H1 (cell line): ENCODE results near the gene CALM1. TPM values are rescaled to one million over a fixed set of nuclear protein-coding genes. Genes with fewer than 3 reads are reported as not detected.
A peak's percentile ranks its signal among the peaks of the same experiment; 100 is the strongest.

Experiments used
- BACH1 ChIP-seq: IDR thresholded peaks from 2 replicates; pipeline ENCODE4 v1.6.1; 2012; ENCODE audit warnings: low read length, improper control_type of control experiment
- CHD2 ChIP-seq: IDR thresholded peaks from 2 replicates; pipeline ENCODE4 v1.6.1; 2012; ENCODE audit warnings: low read length, improper control_type of control experiment
- CREB1 ChIP-seq: IDR thresholded peaks from 2 replicates; pipeline ENCODE4 v1.6.1; 2012; ENCODE audit warnings: inconsistent platforms
- EZH2 ChIP-seq: fragments of 200-600 bp; sonication (generic); IDR thresholded peaks from 2 replicates; pipeline ENCODE4 v1.7.1; 2012; ENCODE audit warnings: low read depth, mild to moderate bottlenecking, moderate library complexity, low read length, inconsistent platforms; ENCODE audit not compliant: severe bottlenecking
- GABPA ChIP-seq: IDR thresholded peaks from 2 replicates; pipeline ENCODE4 v1.6.1; 2011; ENCODE audit warnings: mild to moderate bottlenecking, low read length, moderate library complexity, borderline replicate concordance; ENCODE audit not compliant: insufficient read depth
- GTF2F1 ChIP-seq: IDR thresholded peaks from 2 replicates; pipeline ENCODE4 v1.6.1; 2012; ENCODE audit warnings: low read depth, low read length, improper control_type of control experiment, borderline replicate concordance
- HDAC2 ChIP-seq, 2 experiments: fragments of 300-600 bp in 1 of 2; sonication (generic) in 1 of 2; IDR thresholded peaks; 2 replicates each; pipeline ENCODE4 v1.6.1; 2011 to 2012; ENCODE audit warnings: low read depth in 2 of 2, low read length in 2 of 2, mild to moderate bottlenecking in 2 of 2, moderate library complexity in 2 of 2, borderline replicate concordance in 1 of 2, inconsistent platforms in 1 of 2
- JUND ChIP-seq: IDR thresholded peaks from 2 replicates; pipeline ENCODE4 v1.6.1; 2011; ENCODE audit warnings: mild to moderate bottlenecking, improper control_type of control experiment, low read length
- KDM1A ChIP-seq: fragments of 200-600, 300-600 bp; sonication (generic); IDR thresholded peaks from 2 replicates; pipeline ENCODE4 v1.7.1; 2016; ENCODE audit warnings: mild to moderate bottlenecking, low read length, borderline replicate concordance
- KDM5A ChIP-seq: fragments of 200-600 bp; IDR thresholded peaks from 2 replicates; pipeline ENCODE4 v1.7.1; 2012; ENCODE audit warnings: mild to moderate bottlenecking, low read length, inconsistent platforms, mixed read lengths
- MAFK ChIP-seq: IDR thresholded peaks from 2 replicates; pipeline ENCODE4 v1.6.1; 2012; ENCODE audit warnings: low read depth, mild to moderate bottlenecking, improper control_type of control experiment, low read length
- NRF1 ChIP-seq: IDR thresholded peaks from 2 replicates; pipeline ENCODE4 v1.6.1; 2011; ENCODE audit warnings: mild to moderate bottlenecking, low read depth, low read length, improper control_type of control experiment
- PHF8 ChIP-seq: fragments of 200-600 bp; sonication (generic); conservative IDR thresholded peaks from 2 replicates; pipeline ENCODE4 v1.7.1; 2012; ENCODE audit warnings: low read depth, mild to moderate bottlenecking, inconsistent platforms, low read length, moderate library complexity
- POLR2A ChIP-seq, 2 experiments: IDR thresholded peaks; 1 replicate in 1 of 2; 2 replicates in 1 of 2; pipeline ENCODE4 v1.6.1; 2011; ENCODE audit warnings: low read depth in 2 of 2, low read length in 2 of 2, mild to moderate bottlenecking in 2 of 2; ENCODE audit errors: control extremely low read depth in 1 of 2
- SAP30 ChIP-seq: fragments of 300-600 bp; sonication (generic); IDR thresholded peaks from 2 replicates; pipeline ENCODE4 v1.7.1; 2012; ENCODE audit warnings: low read length, moderate library complexity, mild to moderate bottlenecking, inconsistent platforms; ENCODE audit not compliant: insufficient read depth, insufficient replicate concordance
- SIN3A ChIP-seq, 2 experiments: IDR thresholded peaks in 1 of 2; conservative IDR thresholded peaks in 1 of 2; 2 replicates each; pipeline ENCODE4 v1.6.1; 2011 to 2012; ENCODE audit warnings: low read length in 2 of 2, improper control_type of control experiment in 1 of 2, low read depth in 1 of 2, mild to moderate bottlenecking in 1 of 2
- SP1 ChIP-seq: IDR thresholded peaks from 2 replicates; pipeline ENCODE4 v1.6.1; 2011; ENCODE audit warnings: low read depth, low read length
- SP4 ChIP-seq: IDR thresholded peaks from 2 replicates; pipeline ENCODE4 v1.6.1; 2012; ENCODE audit warnings: low read length, inconsistent platforms
- SRF ChIP-seq: IDR thresholded peaks from 2 replicates; pipeline ENCODE4 v1.6.1; 2011; ENCODE audit warnings: mild to moderate bottlenecking, low read depth, low read length, moderate library complexity
- ZNF274 ChIP-seq: IDR thresholded peaks from 2 replicates; pipeline ENCODE4 v1.7.0; 2012; ENCODE audit warnings: low read length, borderline replicate concordance; ENCODE audit errors: extremely low read depth
- polyA plus RNA-seq, 7 experiments: library from polyadenylated mRNA; depleted of rRNA in 3 of 7; stranded (reverse) in 5 of 7; unstranded in 2 of 7; fragments of >200 nt in 5 of 7; fragments of 200-250 nt in 2 of 7; gene quantifications; 1 replicate in 5 of 7; 2 replicates in 1 of 7; 4 replicates in 1 of 7; pipeline versions ENCODE4 v1.2.1 to v1.2.3, GENCODE V29; 2011 to 2013; ENCODE audit warnings: missing spikeins in 2 of 7, mixed read lengths in 2 of 7
- total RNA-seq: library from RNA; stranded (reverse); fragmentation: NEBNext Ultra II Directional; extraction: Animal tissue kit (Norgen Biotek cat#: 25700); gene quantifications from 2 replicates; pipeline ENCODE4 v1.2.1, GENCODE V29; 2021

CALM1 gene
- total and polyA plus RNA-seq, 2 of the 8 experiments (the other 6 are each of a cell fraction or from before 2014, with no cell fraction given) = 285 to 422 TPM

DNA sequence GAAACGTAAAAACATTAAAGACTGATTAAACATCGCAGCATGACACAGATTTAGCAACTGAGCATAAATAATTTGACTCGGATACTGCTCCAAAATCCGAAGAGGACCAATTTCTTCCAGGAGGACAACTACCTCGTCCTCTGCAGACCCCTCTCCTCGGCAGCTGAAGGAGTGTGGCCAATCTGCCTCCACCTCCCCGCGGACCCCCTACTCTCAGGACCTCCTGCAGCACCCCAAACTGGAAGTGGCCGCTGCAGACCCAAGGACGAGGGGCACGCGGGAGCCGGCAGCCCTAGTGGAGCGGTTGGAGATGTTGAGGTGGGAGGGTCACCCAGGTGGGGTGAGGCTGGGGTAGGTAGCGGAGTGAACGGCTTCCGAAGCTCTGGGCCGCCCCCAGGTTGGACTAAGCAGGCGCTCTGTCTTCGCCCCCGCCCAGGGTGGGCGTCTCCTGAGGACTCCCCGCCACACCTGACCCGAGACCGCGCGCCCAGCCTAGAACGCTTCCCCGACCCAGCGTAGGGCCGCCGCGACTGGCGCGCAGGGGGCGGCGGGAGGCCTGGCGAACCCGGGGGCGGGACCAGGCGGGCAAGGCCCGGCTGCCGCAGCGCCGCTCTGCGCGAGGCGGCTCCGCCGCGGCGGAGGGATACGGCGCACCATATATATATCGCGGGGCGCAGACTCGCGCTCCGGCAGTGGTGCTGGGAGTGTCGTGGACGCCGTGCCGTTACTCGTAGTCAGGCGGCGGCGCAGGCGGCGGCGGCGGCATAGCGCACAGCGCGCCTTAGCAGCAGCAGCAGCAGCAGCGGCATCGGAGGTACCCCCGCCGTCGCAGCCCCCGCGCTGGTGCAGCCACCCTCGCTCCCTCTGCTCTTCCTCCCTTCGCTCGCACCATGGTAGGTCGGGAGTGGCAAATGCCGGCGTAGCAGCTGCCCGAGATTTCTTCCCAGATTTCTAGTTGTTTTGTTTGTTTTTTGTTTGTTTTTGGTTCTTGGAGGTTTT is at the start of gene CALM1 (continued):
- TF ChIP-seq SP4 (peak; percentile 43; the same call in 1 of the 2 replicates), ZNF274 (no peak), SIN3A (conservative IDR thresholded peaks at IDR 0.05 in 1 of 2, IDR thresholded peaks at IDR 0.05 in 1 of 2; ENCODE audit: low read depth in 1 of 2, low read length in 2 of 2) (peak; percentile 79 to 87), EZH2 (no peak), SRF (no peak), SP1 (peak; percentile 92), PHF8 (peak; percentile 90), KDM5A (no peak), KDM1A (peak; percentile 38; the same call in 1 of the 2 replicates), CREB1 (peak; percentile 73), GTF2F1 (peak; percentile 93), SAP30 (no peak), GABPA (peak; percentile 44; the same call in 1 of the 2 replicates), JUND (no peak), NRF1 (peak; percentile 22; the same call in 1 of the 2 replicates), HDAC2 (IDR thresholded peaks at IDR 0.05; ENCODE audit: borderline replicate concordance in 1 of 2, low read depth in 2 of 2, low read length in 2 of 2) (peak in 1 of 2 experiments; percentile 49; a peak in 1 of 4 replicates), BACH1 (0 out of 2 replicates have a peak, but pooled peaks have one; percentile 54), MAFK (peak; percentile 10; the same call in 1 of the 2 replicates), CHD2 (peak; percentile 96), POLR2A (IDR thresholded peaks at IDR 0.05; ENCODE audit: control extremely low read depth in 1 of 2, low read depth in 2 of 2, low read length in 2 of 2) (peak; percentile 100)
